ENCODE measurements around the gene MEGF6.

Gene MEGF6

GRCh38 chr1:3606779-3607702 is 4.3 kb downstream of the MEGF6 start:
- DNase-seq, result no peak

GRCh38 chr1:3604997-3605823 is 6.1 kb downstream of the MEGF6 start:
- DNase-seq, result no peak

GRCh38 chr1:3604468-3604974 is 6.8 kb downstream of the MEGF6 start:
- DNase-seq, result no peak

GRCh38 chr1:3603571-3604467 is 7.5 kb downstream of the MEGF6 start:
- no peak for DNase-seq

- DNase-seq, result no peak
These were observed 8.2 kb downstream of the MEGF6 start for GRCh38 chr1:3603156-3603555.

GRCh38 chr1:3602375-3602774 is 8.9 kb downstream of the MEGF6 start:
- DNase-seq, result no peak

- DNase-seq, result no peak
These were observed 9.6 kb downstream of the MEGF6 start for GRCh38 chr1:3601743-3602142.

GRCh38 chr1:3600354-3600753 is 11.0 kb downstream of the MEGF6 start:
- no peak for DNase-seq

GRCh38 chr1:3599816-3600215 is 11.5 kb downstream of the MEGF6 start:
- no peak for DNase-seq

GRCh38 chr1:3599286-3599811 is 12.0 kb downstream of the MEGF6 start:
- DNase-seq, result no peak

GRCh38 chr1:3598522-3599285 is 12.6 kb downstream of the MEGF6 start:
- no peak for DNase-seq

- DNase-seq, result no peak
These were observed 13.2 kb downstream of the MEGF6 start for GRCh38 chr1:3598051-3598491.

GRCh38 chr1:3597599-3597964 is 13.7 kb downstream of the MEGF6 start:
- peak; percentile 57 for DNase-seq

- DNase-seq, result no peak
These were observed 14.4 kb downstream of the MEGF6 start for GRCh38 chr1:3596663-3597598.

GRCh38 chr1:3595949-3596348 is 15.4 kb downstream of the MEGF6 start:
- no peak for DNase-seq

GRCh38 chr1:3594706-3595377 is 16.5 kb downstream of the MEGF6 start:
- no peak for DNase-seq

GRCh38 chr1:3593745-3594144 is 17.6 kb downstream of the MEGF6 start:
- DNase-seq, result no peak

- no peak for DNase-seq
These were observed 18.0 kb downstream of the MEGF6 start for GRCh38 chr1:3593334-3593733.

GRCh38 chr1:3590951-3591865 is 20.1 kb downstream of the MEGF6 start:
- no peak for DNase-seq
